ENCODE results near the gene SEZ6L2. TPM values are rescaled to one million over a fixed set of nuclear protein-coding genes. Genes with fewer than 3 reads are reported as not detected.

SEZ6L2 gene
- total RNA-seq, 4 donors from 2014 or later = 0.52 to 19.4 (median 4.6) TPM; not detected in 1

GRCh38 chr16:29843931-29844330, 55.4 kb downstream of the SEZ6L2 start:
- DNase-seq = no peak
- Histone ChIP-seq H3K4me1 (no peaks in the 10 kb centered on the region), H3K9me3 (no peaks in the 10 kb centered on the region), H3K4me3 (no peak overlapping the region), H3K36me3 (no peaks in the 10 kb centered on the region), H3K27me3 (no peaks in the 10 kb centered on the region), H3K27ac (peak overlapping the region; percentile 55 to 65)
- TF ChIP-seq POLR2A (IDR thresholded peaks at IDR 0.05) = no peak
- no peak for TF ChIP-seq CTCF (IDR thresholded peaks at IDR 0.05)
- intact Hi-C loops (cut with DNase I; ENCODE audit: low total_unique reads) = no loop called here

- DNase-seq = no peak
- Histone ChIP-seq H3K27ac (no peak overlapping the region), H3K9me3 (no peaks in the 10 kb centered on the region), H3K27me3 (no peaks in the 10 kb centered on the region), H3K36me3 (no peaks in the 10 kb centered on the region), H3K4me1 (no peaks in the 10 kb centered on the region), H3K4me3 (no peak overlapping the region)
- TF ChIP-seq CTCF (IDR thresholded peaks at IDR 0.05) (no peak), POLR2A (IDR thresholded peaks at IDR 0.05) (no peak)
- intact Hi-C loops (cut with DNase I; ENCODE audit: low total_unique reads) = no loop called here
Measured at GRCh38 chr16:29842732-29843346, 56.5 kb downstream of the SEZ6L2 start.

GRCh38 chr16:29841631-29842030, 57.7 kb downstream of the SEZ6L2 start:
- TF ChIP-seq CTCF (IDR thresholded peaks at IDR 0.05) (no peak), POLR2A (IDR thresholded peaks at IDR 0.05) (no peak)
- H3K36me3 ChIP-seq = no peaks in the 10 kb centered on the region
- intact Hi-C loops (cut with DNase I; ENCODE audit: low total_unique reads) = no loop called here

GRCh38 chr16:29840240-29840639, 59.1 kb downstream of the SEZ6L2 start:
- intact Hi-C loops (cut with DNase I; ENCODE audit: low total_unique reads) = no loop called here

More at GRCh38 chr16:29841631-29842030, 57.7 kb downstream of the SEZ6L2 start:
- Histone ChIP-seq H3K9me3 (no peaks in the 10 kb centered on the region), H3K4me1 (no peaks in the 10 kb centered on the region), H3K27me3 (no peaks in the 10 kb centered on the region), H3K4me3 (no peak overlapping the region), H3K27ac (no peak overlapping the region)
- DNase-seq = no peak

More at GRCh38 chr16:29840240-29840639, 59.1 kb downstream of the SEZ6L2 start:
- no peaks in the 10 kb centered on the region for H3K36me3 ChIP-seq
- no peak for DNase-seq
- H3K9me3 ChIP-seq = no peaks in the 10 kb centered on the region
- TF ChIP-seq CTCF (IDR thresholded peaks at IDR 0.05) = no peak
- TF ChIP-seq POLR2A (IDR thresholded peaks at IDR 0.05) = no peak
- H3K4me1 ChIP-seq = no peaks in the 10 kb centered on the region
- no peaks in the 10 kb centered on the region for H3K27me3 ChIP-seq
- H3K27ac ChIP-seq = no peak overlapping the region
- H3K4me3 ChIP-seq = no peak overlapping the region
